Natural killer cell (primary cell): ENCODE measurements around the gene PABPN1L. TPM values are rescaled to one million over a fixed set of nuclear protein-coding genes. Genes with fewer than 3 reads are reported as not detected.

Experiments used
- ATAC-seq, 3 donors: fragments of 150-1000 bp in 2 of 3; fragments of 200-7000 bp in 1 of 3; cut with Tn5 transposase; 1 replicate in 1 of 3; 2 replicates in 2 of 3; pipeline ENCODE4 v1.10.0; 2021; ENCODE audit warnings: mild to moderate bottlenecking in 2 of 3, moderate library complexity in 2 of 3
- DNase-seq, 2 donors: peaks; one replicate each; pipeline versions ENCODE4 v3.0.0 to v3.0.0-alpha.2; 2013 to 2021; ENCODE audit warnings: mixed read lengths in 1 of 2
- H3K27ac ChIP-seq: one replicate; pipeline ENCODE4 v1.5.1; 2013; ENCODE audit warnings: mild to moderate bottlenecking, low read length
- H3K27me3 ChIP-seq: one replicate; pipeline ENCODE4 v1.6.1; 2013; ENCODE audit warnings: low read length; ENCODE audit not compliant: control insufficient read depth, insufficient read depth
- H3K36me3 ChIP-seq: one replicate; pipeline ENCODE4 v1.6.1; 2013; ENCODE audit warnings: low read length; ENCODE audit not compliant: control insufficient read depth, insufficient read depth
- H3K4me1 ChIP-seq: one replicate; pipeline ENCODE4 v1.6.1; 2013; ENCODE audit warnings: low read length; ENCODE audit not compliant: control insufficient read depth, insufficient read depth
- H3K4me3 ChIP-seq: one replicate; pipeline ENCODE4 v1.5.1; 2013; ENCODE audit warnings: low read length
- H3K9me3 ChIP-seq: one replicate; pipeline ENCODE4 v1.6.1; 2013; ENCODE audit warnings: low read length; ENCODE audit not compliant: control insufficient read depth, insufficient read depth
- H3K27ac Mint-ChIP-seq, 2 donors: one replicate each; pipeline ENCODE4 v1.8.0; 2022; ENCODE audit warnings: mild to moderate bottlenecking in 2 of 2, mixed read lengths in 2 of 2, moderate library complexity in 1 of 2
- H3K27me3 Mint-ChIP-seq, 2 donors: one replicate each; pipeline ENCODE4 v1.8.0; 2022; ENCODE audit warnings: low read depth in 2 of 2, mixed read lengths in 2 of 2
- H3K36me3 Mint-ChIP-seq: one replicate; pipeline ENCODE4 v1.8.0; 2022; ENCODE audit warnings: mixed read lengths
- H3K4me1 Mint-ChIP-seq, 2 donors: one replicate each; pipeline ENCODE4 v1.8.0; 2022; ENCODE audit warnings: mixed read lengths in 2 of 2
- H3K4me3 Mint-ChIP-seq: one replicate; pipeline ENCODE4 v1.8.0; 2022; ENCODE audit warnings: mild to moderate bottlenecking, moderate library complexity, mixed read lengths
- H3K9me3 Mint-ChIP-seq, 2 donors: one replicate each; pipeline ENCODE4 v1.8.0; 2022; ENCODE audit warnings: mixed read lengths in 2 of 2
- WGBS: methylation state at CpG from one replicate; pipeline ENCODE4 v1.1.7; 2013; ENCODE audit warnings: missing lambda C conversion rate; ENCODE audit not compliant: insufficient coverage; 5-methylcytosine and 5-hydroxymethylcytosine counted together
- intact Hi-C: fragments of 100-400 bp; cut with micrococcal nuclease; formaldehyde crosslinking; loops from one replicate; pipeline ENCODE4 v1.14.2; 2022
- total RNA-seq, 4 donors: library from RNA; stranded (reverse); fragments of 120-200 nt in 1 of 4; gene quantifications; one replicate each; pipeline versions ENCODE4 v1.2.3 to v1.2.4, GENCODE V29; 2013 to 2022
- TF ChIP-seq, protein P1 (sequence below): fragments of 200-600 bp; IDR thresholded peaks from one replicate; pipeline ENCODE4 v1.8.0; 2022; ENCODE audit warnings: antibody characterized with exemption

Gene PABPN1L
- total RNA-seq, 3 donors from 2014 or later (not counting 1 experiment from before 2014, with no cell fraction given), result 0.43 TPM; not detected in 2

DNA sequence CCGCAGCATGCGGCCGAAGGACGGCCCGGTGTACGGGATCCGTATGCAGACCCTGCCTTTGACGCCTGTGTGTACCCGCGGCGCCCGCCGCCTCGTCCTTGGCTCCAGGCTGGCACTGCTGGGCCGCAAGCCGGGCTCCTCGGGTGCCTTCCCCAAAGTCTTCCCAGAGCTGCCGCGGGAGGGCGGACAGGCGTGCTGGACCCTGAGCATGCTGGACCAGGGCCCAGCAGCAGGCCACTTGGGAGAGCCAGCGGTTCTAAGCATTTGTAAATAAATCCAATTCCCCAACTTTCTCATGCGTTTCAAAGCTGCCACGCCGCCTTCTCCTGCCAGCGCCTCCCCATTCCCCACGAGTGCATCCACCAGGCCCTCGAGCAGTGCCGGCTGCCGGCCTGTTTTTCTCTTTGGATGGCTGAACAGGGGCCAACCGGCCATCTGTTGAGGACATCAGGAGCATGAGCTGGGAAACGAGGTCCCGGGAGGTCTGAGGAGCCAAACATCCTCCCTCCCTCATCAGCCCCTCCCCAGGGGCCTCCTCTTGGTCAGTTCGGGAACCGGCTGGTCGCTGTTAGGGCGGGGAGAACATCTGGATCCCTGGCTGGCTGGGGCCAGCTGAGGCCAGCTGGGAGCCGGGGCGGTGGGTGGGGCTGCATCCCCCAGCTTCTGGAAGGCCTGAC, 20.5 kb upstream of the PABPN1L start:
- no peak overlapping the region for H3K27ac ChIP-seq
- TF ChIP-seq, protein P1, sequence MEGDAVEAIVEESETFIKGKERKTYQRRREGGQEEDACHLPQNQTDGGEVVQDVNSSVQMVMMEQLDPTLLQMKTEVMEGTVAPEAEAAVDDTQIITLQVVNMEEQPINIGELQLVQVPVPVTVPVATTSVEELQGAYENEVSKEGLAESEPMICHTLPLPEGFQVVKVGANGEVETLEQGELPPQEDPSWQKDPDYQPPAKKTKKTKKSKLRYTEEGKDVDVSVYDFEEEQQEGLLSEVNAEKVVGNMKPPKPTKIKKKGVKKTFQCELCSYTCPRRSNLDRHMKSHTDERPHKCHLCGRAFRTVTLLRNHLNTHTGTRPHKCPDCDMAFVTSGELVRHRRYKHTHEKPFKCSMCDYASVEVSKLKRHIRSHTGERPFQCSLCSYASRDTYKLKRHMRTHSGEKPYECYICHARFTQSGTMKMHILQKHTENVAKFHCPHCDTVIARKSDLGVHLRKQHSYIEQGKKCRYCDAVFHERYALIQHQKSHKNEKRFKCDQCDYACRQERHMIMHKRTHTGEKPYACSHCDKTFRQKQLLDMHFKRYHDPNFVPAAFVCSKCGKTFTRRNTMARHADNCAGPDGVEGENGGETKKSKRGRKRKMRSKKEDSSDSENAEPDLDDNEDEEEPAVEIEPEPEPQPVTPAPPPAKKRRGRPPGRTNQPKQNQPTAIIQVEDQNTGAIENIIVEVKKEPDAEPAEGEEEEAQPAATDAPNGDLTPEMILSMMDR, result no peak
- H3K27me3 ChIP-seq, result no peaks in the 10 kb centered on the region
- 96% methylated on average over 39 of the region's 39 CpGs for WGBS
- Mint-ChIP-seq H3K4me3 (no peak overlapping the region), H3K27me3 (no peaks in the 10 kb centered on the region), H3K9me3 (no peaks in the 10 kb centered on the region), H3K36me3 (no peaks in the 10 kb centered on the region), H3K4me1 (peaks cover 0 to 5% of the 10 kb centered on the region in 2 donors), H3K27ac (no peak overlapping the region)
- H3K4me3 ChIP-seq, result no peak overlapping the region
- no peak for DNase-seq
- no peak for ATAC-seq
- H3K4me1 ChIP-seq, result peaks cover 5% of the 10 kb centered on the region
- intact Hi-C loops, result no loop called here
- H3K9me3 ChIP-seq, result no peaks in the 10 kb centered on the region
- no peaks in the 10 kb centered on the region for H3K36me3 ChIP-seq

DNA sequence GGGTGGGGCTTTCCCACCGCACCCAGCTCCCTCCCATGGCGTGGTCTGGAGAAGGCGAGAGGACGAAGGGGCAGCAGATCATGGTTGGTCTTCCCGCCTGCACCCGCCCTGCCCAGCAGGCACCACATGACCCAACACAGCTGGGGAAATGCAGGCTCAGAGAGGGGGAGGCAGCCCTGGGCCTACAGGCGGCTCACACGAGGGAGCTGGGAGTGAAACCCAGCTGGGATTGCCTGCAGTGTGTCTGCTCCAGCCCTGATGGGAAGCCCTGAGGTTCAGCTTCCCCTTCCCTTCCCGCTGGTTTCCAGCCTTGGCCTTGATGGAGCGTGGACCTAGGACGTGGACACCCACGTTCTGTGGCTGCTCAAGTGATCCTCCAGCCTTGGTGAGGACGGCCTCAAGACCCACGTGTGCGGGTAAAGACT, 20.0 kb upstream of the PABPN1L start:
- Mint-ChIP-seq H3K36me3 (no peaks in the 10 kb centered on the region), H3K27me3 (no peaks in the 10 kb centered on the region), H3K9me3 (no peaks in the 10 kb centered on the region), H3K4me3 (no peak overlapping the region), H3K27ac (no peak overlapping the region), H3K4me1 (peaks cover 0 to 6% of the 10 kb centered on the region in 2 donors)
- Histone ChIP-seq H3K4me3 (no peak overlapping the region), H3K27me3 (no peaks in the 10 kb centered on the region), H3K27ac (no peak overlapping the region), H3K36me3 (no peaks in the 10 kb centered on the region), H3K9me3 (no peaks in the 10 kb centered on the region), H3K4me1 (peaks cover 5% of the 10 kb centered on the region)
- TF ChIP-seq, protein P1, result no peak
- intact Hi-C loops, result no loop called here
- DNase-seq (no peak), ATAC-seq (no peak)
- WGBS, result 90% methylated on average over 15 of the region's 15 CpGs

- no peaks in the 10 kb centered on the region for H3K27me3 ChIP-seq
- no peak overlapping the region for H3K4me3 ChIP-seq
- H3K4me1 ChIP-seq, result peaks cover 5% of the 10 kb centered on the region
- H3K36me3 Mint-ChIP-seq, result no peaks in the 10 kb centered on the region
- no peak overlapping the region for H3K27ac ChIP-seq
- H3K27ac Mint-ChIP-seq, result no peak overlapping the region
- WGBS, result 92% methylated on average over 28 of the region's 28 CpGs
- no peak for ATAC-seq
- intact Hi-C loops, result no loop called here
- H3K4me1 Mint-ChIP-seq, result peaks cover 0 to 6% of the 10 kb centered on the region in 2 donors
- DNase-seq, result no peak
- no peaks in the 10 kb centered on the region for H3K9me3 Mint-ChIP-seq
- TF ChIP-seq, protein P1, result no peak
- no peaks in the 10 kb centered on the region for H3K27me3 Mint-ChIP-seq
- H3K4me3 Mint-ChIP-seq, result no peak overlapping the region
- no peaks in the 10 kb centered on the region for H3K9me3 ChIP-seq
- H3K36me3 ChIP-seq, result no peaks in the 10 kb centered on the region
Measured at GRCh38 chr16:88885693-88886280, 19.3 kb upstream of the PABPN1L start.
